Left lobe of liver (tissue), 2 donors: ENCODE results near the gene CXXC4. TPM values are rescaled to one million over a fixed set of nuclear protein-coding genes. Genes with fewer than 3 reads are reported as not detected.

ENCODE experiments used
- ATAC-seq: fragments of 200-7000 bp; cut with Tn5 transposase; one replicate; pipeline ENCODE4 v1.9.1; 2020; ENCODE audit warnings: mild to moderate bottlenecking, moderate library complexity
- DNase-seq: peaks from one replicate; pipeline ENCODE4 v3.0.0-alpha.2; 2020; ENCODE audit warnings: low spot score
- total RNA-seq: library from RNA; stranded (reverse); gene quantifications from one replicate; pipeline ENCODE4 v1.2.1, GENCODE V29; 2021
- donor health status: DM: no; HTN: no; CAD: no; lungs with moderate emphysema.
- donor health status: DM: no; HTN: yes; CAD: no.

The CXXC4 gene
- total RNA-seq, 1 donor from 2014 or later, result 0.38 TPM

DNA sequence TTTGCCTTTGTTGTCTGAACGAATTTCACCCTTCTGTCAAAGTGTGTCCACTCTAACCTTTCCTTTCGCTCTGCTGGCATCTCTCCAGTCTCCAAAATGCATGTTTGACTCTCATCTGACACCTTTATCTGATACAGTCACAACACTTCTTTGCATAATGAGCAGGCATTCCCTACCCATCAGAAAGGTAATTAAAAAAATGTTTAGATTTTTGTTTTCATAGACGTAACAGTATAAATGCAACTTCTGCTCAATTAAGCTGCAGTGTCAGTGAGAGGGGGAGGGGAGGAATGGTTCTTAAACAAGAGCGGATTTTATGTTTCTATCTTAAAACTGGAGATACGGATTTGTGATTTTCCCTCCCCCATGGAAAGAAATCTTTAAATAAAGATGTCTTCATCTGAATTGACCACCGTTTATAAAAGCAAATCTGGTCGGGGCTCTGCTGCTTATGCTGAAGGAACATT is 70.2 kb downstream of the CXXC4 start:
- DNase-seq (no peak), ATAC-seq (peak; percentile 68)

DNA sequence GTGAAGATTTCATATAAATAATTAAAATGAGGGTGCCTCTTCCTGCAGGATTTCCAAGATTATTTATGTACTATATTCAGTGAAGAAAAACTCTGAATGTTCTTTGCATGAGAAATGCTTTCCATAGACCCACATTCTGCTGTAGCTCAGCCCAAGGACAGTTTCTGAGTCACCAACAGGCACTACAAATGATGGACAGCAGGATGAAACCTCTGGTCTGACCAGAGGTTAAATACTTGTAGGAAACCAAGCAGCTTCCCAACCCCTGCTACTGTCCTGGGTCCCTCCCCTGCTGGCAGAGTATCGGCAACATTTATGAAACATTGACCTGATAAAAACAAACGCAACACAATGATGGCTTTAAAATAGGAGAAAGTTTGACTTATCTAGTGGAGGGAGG is 73.1 kb downstream of the CXXC4 start:
- DNase-seq (no peak), ATAC-seq (no peak)

DNA sequence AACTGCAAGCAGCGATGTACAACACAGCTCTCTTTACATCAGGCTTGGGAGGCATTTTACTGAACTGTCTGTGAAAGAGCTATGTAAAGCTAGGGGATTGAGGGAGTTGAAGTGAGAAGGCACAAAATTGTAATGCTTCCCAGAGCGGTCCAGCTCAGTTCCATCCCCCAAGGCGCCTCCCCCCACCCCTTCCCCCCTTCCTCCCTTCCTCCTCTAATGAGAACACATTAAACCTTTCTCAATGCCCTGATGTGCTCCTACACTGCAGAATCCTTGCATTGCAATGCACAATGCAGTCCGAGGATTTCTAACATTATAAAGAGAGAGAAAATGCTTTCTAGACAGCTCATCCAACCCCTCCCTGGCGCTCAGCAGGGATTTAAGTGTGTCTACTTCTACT is 73.9 kb downstream of the CXXC4 start:
- DNase-seq (no peak), ATAC-seq (no peak)
